ENCODE data around the gene IRGC.

IRGC gene

GRCh38 chr19:43692385-43692784, 23.5 kb upstream of the IRGC start:
- no peak for DNase-seq

- peak; percentile 40 for DNase-seq
Measured at GRCh38 chr19:43692877-43693276, 23.0 kb upstream of the IRGC start.

- DNase-seq = no peak
Measured at GRCh38 chr19:43694553-43694952, 21.3 kb upstream of the IRGC start.

- DNase-seq = no peak
Measured at GRCh38 chr19:43695985-43696704, 19.7 kb upstream of the IRGC start.

- DNase-seq = no peak
Measured at GRCh38 chr19:43697295-43697694, 18.6 kb upstream of the IRGC start.

- no peak for DNase-seq
Measured at GRCh38 chr19:43699506-43700394, 16.1 kb upstream of the IRGC start.

- DNase-seq = no peak
Measured at GRCh38 chr19:43700395-43701000, 15.4 kb upstream of the IRGC start.

- no peak for DNase-seq
Measured at GRCh38 chr19:43704002-43704705, 11.7 kb upstream of the IRGC start.

- DNase-seq = no peak
Measured at GRCh38 chr19:43705729-43706128, 10.1 kb upstream of the IRGC start.

GRCh38 chr19:43707158-43707712, 8.6 kb upstream of the IRGC start:
- no peak for DNase-seq

GRCh38 chr19:43708716-43709115, 7.2 kb upstream of the IRGC start:
- DNase-seq = no peak

- DNase-seq = no peak
Measured at GRCh38 chr19:43711751-43712355, 4.0 kb upstream of the IRGC start.

- DNase-seq = no peak
Measured at GRCh38 chr19:43713208-43713607, 2.7 kb upstream of the IRGC start.

- no peak for DNase-seq
Measured at GRCh38 chr19:43718627-43719377, 2.9 kb downstream of the IRGC start.

GRCh38 chr19:43719378-43719868, 3.5 kb downstream of the IRGC start:
- no peak for DNase-seq

- no peak for DNase-seq
Measured at GRCh38 chr19:43719918-43720317, 4.0 kb downstream of the IRGC start.

- DNase-seq = no peak
Measured at GRCh38 chr19:43720936-43721335, 5.1 kb downstream of the IRGC start.

GRCh38 chr19:43721469-43722048, 5.7 kb downstream of the IRGC start:
- DNase-seq = no peak

- no peak for DNase-seq
Measured at GRCh38 chr19:43723588-43723987, 7.7 kb downstream of the IRGC start.

- no peak for DNase-seq
Measured at GRCh38 chr19:43724896-43725295, 9.0 kb downstream of the IRGC start.

GRCh38 chr19:43725468-43725867, 9.6 kb downstream of the IRGC start:
- DNase-seq = peak; percentile 79

Data from GF-D8 (cell line).